Sigmoid colon (tissue), 4 donors: ENCODE measurements around the gene HNRNPLL.
A peak's percentile ranks its signal among the peaks of the same experiment; 100 is the strongest.

ENCODE experiments used
- EP300 ChIP-seq, 4 donors: sonication (generic); formaldehyde crosslinking; IDR thresholded peaks; one replicate each; pipeline ENCODE4 v1.6.1; 2017; ENCODE audit warnings: antibody characterized with exemption in 4 of 4
- POLR2A ChIP-seq, 2 donors: fragments of 450-650 bp; IDR thresholded peaks; one replicate each; pipeline ENCODE4 v1.6.1; 2016; ENCODE audit warnings: antibody characterized with exemption in 2 of 2, mild to moderate bottlenecking in 2 of 2, moderate library complexity in 2 of 2
- POLR2AphosphoS5 ChIP-seq, 4 donors: sonication (generic); formaldehyde crosslinking; IDR thresholded peaks; one replicate each; pipeline ENCODE4 v1.6.1; 2017; ENCODE audit warnings: antibody characterized with exemption in 4 of 4
- TF ChIP-seq, protein P1 (sequence below), 4 experiments: fragments of 450-650 bp in 3 of 4; fragments of 200-600 bp in 1 of 4; IDR thresholded peaks; one replicate each; pipeline ENCODE4 v1.5.1; 2016 to 2019; ENCODE audit warnings: antibody characterized with exemption in 4 of 4, mild to moderate bottlenecking in 3 of 4, moderate library complexity in 2 of 4

GRCh38 chr2:38601463-38602135 is 1.1 kb downstream of the HNRNPLL start:
- TF ChIP-seq, protein P1, sequence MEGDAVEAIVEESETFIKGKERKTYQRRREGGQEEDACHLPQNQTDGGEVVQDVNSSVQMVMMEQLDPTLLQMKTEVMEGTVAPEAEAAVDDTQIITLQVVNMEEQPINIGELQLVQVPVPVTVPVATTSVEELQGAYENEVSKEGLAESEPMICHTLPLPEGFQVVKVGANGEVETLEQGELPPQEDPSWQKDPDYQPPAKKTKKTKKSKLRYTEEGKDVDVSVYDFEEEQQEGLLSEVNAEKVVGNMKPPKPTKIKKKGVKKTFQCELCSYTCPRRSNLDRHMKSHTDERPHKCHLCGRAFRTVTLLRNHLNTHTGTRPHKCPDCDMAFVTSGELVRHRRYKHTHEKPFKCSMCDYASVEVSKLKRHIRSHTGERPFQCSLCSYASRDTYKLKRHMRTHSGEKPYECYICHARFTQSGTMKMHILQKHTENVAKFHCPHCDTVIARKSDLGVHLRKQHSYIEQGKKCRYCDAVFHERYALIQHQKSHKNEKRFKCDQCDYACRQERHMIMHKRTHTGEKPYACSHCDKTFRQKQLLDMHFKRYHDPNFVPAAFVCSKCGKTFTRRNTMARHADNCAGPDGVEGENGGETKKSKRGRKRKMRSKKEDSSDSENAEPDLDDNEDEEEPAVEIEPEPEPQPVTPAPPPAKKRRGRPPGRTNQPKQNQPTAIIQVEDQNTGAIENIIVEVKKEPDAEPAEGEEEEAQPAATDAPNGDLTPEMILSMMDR (IDR thresholded peaks at IDR 0.05), result no peak
- TF ChIP-seq POLR2A (IDR thresholded peaks at IDR 0.05), result no peak
- TF ChIP-seq POLR2AphosphoS5 (IDR thresholded peaks at IDR 0.05), result peak in 2 of 4 donors; percentile 0 to 5
- no peak for TF ChIP-seq EP300 (IDR thresholded peaks at IDR 0.05)
